HG03521 (cell line): ENCODE measurements around the gene SPATA46.

Experiments used
- ATAC-seq: cut with Tn5 transposase; IDR thresholded peaks from one replicate; pipeline ENCODE4 v1.9.1; 2021; ENCODE audit warnings: mild to moderate bottlenecking, moderate library complexity; ENCODE audit not compliant: unreplicated experiment

The SPATA46 gene

DNA sequence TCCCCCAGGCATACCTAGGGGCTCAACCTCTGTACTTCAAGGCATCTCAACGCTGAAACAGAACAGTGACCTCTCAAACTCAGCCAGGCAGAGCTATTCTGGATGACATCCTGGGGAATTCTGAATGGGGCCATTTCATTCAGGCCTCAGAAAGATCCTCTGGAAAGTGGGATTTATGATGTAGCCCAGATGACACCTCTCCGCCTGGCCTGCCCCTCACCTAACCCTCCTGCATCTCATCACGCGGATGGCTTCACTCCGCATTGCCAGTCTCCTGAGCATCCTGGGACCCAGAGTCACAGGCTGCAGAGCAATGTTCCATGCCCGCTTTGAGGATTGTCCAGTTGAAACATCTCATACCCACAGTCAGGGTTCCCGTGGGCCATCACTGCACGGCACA lies 1.2 kb downstream of the SPATA46 start:
- ATAC-seq: no peak

DNA sequence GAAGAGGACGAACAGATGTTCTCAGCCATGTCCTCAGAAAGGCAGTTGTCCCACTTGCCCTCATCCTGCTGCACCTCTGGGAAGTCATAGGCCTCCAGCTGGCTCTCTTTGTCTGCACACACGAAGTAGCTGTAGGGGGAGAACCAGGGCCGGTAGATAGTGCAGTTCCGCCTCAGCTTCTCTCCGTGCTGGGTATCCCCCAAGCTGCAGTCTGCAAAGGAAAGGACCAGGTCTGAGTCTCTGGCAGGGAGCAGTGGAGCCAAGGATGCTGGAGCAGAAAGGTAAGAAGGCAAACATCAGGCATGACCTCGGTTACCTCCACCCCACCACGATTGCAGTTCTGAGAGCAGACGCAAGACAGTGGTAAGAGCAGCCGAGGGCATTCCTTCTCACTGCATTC lies 2.2 kb downstream of the SPATA46 start:
- no peak for ATAC-seq

DNA sequence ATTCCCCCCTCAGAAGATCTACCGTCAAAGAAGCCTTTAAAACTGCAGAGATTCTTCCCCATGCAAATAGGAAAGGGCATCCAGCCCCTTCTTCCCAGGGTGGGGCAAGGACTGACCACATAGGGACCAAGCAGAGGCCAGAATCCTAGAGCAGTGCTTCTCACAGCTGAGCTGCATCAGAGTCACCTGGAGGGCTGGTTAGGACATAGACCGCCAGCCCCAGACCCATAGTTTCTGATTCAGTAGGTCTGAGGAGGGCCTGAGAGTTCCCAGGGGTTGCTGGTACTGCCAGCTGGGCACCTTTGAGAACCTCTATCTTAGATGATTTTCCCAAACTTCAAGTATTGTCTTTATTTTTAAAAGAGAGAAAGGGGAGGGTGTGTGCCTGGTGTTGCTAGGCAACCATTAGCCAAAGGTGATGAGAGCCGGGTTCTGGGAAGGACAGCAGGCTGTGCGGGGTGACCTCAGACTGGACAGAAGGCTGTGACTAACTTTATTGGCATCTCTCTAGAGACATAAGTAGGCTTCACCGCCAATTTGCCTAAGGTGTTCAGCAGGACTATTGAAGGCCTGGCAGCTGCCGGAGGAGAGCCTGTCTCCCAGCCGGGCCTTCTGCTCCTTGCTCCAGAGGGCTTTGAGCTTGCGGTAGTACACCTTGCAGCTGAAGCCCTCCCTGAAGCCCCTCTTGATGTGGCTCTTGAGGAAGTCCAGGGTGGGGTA lies 3.0 kb downstream of the SPATA46 start:
- no peak for ATAC-seq

DNA sequence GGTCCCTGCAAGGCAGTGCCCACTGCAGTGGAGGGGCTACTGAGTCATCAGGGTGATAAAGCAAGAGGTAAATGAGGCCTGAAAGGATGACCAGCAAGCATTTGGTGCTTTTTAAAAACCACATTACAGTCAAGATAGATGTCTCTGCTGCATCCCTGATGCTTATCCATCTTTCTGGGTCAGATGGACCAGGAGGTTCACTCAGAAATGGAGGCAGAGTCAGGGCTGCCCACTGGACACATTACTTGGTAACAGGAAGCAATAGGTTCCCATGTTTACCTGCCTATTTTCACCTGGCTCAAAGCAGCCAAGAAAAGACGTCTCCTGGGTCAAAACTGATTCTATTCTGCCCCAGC lies 3.6 kb downstream of the SPATA46 start:
- ATAC-seq: no peak

DNA sequence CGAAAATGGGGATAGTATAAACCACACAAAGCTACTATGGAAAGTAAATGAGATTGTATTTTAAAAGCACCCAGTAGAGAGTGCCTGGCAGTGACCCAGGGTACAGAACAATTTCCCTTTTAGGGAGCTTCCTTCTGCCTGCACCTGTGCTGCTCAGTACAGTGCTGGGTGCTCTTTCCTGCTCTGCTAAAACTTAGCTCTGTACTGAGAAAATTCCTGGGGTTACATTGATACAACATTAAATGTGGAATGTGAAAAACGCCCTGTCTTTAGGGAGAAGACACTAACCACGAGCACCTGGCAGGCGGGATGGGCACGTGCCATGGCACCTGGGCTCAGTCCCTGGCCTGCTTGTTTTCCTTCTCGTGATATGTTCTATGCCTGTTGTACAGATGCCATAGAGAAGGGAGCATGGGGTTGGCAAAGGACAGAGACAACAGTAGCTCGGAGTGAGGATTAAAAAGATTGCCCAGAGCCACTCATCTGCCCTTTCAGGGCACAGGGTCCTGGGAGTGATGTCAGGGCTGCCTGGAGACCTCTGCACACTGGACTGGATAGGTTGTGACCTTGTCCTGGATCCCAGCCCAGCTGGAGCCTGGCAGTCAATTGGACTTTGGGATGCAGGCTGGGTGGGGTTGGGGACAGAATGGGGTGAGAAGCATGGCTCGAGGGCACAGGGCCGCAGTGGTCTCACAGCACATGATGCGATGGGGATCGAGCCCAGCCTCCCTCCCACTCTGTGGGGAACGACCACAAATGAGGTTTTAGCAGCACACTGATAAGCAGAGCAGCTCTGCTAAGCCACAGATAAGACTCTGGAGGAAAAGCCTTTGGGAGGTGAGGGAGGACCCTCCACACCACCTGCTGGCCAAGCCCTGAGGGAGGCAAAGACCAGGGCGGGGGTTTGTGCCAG lies 4.2 kb downstream of the SPATA46 start:
- ATAC-seq: no peak

DNA sequence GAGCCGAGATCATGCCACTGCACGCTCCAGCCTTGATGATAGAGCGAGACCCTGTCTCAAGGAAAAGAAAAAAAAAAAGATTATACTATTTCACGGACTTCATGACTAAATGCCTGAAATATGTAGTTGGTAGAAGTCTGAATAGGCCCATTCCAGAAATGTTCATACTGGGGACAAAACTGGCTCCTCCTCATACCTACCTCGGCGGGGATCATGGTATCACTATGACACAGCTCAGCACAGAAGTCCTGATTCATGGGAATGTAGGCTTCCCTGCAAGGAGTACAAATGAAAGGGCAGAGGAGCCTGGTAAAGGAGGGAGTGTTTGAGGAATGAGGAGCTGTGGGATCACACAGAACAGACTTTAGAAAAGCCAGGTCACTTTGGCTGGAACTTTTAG lies 5.0 kb downstream of the SPATA46 start:
- ATAC-seq: no peak

DNA sequence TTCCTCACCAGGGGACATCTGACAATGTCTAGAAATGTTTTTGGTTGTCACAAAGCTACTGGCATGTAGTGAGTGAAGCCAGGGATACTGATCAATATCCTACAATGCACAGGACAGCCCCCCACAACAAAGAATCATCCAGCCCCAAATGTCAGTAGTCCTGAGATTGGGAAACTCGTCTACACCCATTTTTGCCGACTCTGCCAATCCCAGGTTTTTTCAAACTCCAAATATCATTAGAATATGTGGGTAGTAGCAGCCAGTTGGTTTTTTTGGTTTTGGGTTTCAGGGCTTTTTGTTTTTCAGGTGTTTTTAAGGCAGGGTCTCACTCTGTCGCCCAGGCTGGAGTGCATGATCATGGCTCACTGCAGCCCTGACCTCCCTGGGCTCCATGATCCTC lies 5.9 kb downstream of the SPATA46 start:
- no peak for ATAC-seq

DNA sequence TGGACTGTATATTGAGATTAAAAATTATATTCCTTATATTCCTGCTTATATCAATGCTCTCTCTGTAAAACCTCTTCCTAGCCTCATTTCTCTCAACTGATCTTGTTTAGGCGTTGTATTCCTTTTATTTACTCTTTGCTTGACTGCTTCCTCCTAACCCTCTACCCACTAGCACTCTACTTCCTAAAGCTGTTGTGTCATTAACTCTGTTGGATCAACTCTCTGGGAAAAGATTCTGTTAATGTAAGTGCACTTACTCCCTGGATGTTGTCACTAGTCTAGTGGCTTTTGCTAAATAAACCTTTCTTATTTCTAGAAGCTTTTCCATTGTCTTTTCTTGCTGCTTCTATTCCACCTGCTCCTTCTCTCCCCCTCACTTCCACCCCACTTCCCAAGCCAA lies 6.5 kb downstream of the SPATA46 start:
- ATAC-seq: no peak

DNA sequence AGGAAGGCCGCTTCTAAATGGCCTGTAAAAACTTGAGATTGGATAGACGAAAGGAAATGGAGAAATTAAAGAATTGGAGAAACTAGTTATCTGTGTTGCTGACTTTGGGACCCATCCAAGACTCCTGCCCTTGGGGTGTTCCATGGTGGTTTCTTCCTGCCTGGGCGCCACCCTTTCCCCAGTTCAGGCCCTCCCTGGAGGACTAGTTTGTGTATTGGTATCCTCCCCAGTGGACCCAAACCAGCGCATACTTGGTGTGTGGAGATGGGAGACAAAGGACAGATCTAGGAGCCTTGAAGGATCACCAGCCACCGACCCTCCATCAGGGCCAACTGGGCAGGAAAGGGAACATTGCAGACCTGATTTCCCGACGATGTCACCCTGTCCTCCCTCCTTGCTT lies 7.1 kb downstream of the SPATA46 start:
- ATAC-seq: no peak

DNA sequence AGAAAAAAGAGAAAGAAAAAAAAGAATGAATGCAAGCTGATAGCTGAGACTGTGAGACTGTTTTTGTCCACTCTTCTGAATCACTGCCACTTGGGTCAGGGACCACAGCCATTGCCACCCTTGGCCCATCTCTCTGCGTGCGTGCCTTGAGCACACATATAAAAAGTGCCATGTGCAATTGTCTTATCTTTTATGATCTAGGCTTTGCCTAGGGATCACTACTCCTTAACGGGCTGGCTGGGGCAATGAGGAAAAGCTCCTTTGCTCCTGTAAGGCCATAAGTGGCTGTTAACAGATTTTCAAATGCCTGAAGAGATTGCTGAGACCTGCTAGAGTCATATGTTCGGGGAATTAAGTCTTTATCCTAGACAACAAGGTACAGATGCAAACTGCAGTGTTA lies 8.2 kb downstream of the SPATA46 start:
- ATAC-seq: no peak

DNA sequence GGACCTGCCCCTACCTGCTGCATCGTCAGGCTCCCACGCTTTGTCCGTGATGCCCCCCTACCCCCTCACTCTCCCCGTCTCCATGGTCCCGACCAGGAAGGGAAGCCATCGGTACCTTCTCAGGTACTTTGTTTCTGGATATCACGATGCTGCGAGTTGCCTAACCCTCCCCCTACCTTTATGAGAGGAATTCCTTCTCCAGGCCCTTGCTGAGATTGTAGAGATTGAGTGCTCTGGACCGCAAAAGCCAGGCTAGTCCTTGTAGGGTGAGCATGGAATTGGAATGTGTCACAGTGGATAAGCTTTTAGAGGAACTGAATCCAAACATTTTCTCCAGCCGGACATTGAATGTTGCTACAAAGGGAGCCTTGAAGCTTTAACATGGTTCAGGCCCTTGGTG lies 8.9 kb downstream of the SPATA46 start:
- ATAC-seq: no peak

DNA sequence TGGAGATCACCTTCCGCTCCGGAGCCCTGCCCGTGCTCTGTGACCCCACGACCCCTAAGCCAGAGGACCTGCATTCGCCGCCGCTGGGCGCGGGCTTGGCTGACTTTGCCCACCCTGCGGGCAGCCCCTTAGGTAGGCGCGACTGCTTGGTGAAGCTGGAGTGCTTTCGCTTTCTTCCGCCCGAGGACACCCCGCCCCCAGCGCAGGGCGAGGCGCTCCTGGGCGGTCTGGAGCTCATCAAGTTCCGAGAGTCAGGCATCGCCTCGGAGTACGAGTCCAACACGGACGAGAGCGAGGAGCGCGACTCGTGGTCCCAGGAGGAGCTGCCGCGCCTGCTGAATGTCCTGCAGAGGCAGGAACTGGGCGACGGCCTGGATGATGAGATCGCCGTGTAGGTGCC lies 9.6 kb downstream of the SPATA46 start:
- ATAC-seq: no peak

DNA sequence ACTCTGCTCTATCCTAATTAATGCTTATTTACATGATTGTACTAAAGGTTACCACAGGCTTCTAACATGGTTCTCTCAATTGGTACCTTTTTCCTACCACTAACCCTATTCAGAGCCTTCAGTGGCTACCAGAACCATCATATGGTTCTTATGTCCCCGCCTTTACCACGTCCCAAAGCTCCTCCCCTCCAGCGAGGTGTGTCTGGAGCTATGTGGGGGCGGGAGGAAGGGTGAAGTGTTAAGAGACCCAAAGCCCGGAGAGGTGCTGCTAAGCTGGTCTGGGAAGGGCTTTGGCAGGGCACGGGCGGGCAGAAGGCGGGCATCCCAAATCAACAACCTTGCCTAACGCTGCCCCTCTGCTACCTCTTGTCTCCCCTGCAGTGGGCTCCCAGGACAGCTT lies 10.0 kb downstream of the SPATA46 start:
- no peak for ATAC-seq

DNA sequence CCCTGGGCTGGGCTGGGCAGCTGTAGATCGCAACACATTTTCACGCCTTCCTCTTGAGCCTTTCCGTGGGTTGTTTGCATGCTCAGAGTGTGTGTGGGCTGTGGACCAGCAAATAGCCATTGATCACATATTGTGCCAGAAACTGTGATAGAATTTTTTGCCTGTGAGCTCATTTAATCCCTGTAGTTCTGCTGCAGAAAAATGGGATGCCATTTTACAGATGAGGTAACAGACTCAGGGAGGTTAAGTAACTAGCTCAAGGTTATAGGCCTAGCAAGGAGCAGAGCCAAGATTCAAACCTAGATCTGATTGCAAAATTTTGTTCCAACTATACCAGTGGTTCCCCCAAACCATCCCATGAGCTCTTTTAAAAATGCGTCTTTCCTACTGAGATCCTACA lies 10.5 kb downstream of the SPATA46 start:
- ATAC-seq: no peak

DNA sequence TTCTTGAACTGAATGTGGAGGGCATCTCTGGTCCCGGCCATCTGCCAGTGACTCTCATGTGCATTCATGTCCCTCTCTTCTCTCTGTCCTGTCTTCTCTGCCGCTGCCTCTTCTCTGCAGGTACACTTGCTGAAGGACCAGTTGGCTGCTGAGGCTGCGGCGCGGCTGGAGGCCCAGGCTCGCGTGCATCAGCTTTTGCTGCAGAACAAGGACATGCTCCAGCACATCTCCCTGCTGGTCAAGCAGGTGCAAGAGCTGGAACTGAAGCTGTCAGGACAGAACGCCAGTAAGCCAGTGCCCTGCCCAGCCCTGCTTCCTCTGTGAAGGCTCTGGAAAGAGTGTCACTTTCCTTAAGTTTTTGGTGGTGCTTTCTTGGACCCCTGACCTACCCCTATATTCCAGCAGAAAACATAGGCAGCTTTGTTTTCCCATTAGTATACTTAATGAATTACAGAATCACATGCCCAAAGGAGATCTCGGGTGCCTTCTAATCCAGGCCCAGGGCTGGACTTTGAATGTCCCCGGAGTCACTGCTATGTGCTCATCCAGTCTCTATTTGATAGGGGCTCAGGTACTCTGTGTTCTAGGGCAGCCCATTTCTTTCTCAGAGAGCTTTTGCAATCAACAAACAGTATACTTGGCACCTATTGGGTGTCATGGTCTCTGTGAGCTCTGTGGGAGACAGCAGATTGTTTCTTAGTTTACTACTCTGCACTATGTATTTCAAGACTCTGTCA lies 11.2 kb downstream of the SPATA46 start:
- no peak for ATAC-seq

DNA sequence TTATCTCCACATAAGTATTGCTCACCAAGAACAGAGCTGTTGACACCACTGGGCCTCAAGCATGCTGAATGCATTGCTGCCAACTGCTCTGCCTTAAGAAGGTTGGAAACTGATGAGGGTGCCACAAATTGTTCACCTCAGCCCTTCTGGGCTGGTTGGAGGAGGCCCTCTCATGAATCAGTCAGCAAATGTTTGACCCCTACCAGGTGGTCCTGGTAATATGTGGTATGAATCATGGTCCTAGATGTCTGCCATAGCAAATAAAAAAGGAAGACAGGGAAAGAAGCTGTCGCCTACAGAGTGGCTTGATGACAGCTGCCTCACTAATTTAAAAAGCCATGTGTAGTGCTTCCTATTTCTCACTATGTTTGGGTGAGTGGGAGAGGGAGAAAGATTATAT lies 12.2 kb downstream of the SPATA46 start:
- no peak for ATAC-seq

DNA sequence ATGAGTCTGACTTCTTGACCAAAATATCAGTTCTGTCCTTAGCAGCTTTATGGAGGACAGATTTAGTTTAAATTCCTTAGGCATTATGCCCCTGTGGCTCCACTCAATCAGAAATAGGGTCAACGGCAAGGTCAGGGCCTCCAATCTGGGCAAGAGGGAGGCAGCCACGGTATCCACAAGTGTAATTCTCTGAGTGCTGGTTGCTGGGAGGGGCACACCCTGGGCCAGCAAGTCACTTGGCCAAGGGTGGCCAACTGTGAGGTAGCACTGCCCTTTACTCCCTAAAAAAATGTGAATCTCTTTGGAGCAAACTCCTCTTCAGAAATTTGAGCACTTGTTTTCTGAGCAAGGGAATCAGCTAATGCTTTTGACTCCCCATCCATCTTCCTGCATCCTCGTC lies 12.8 kb downstream of the SPATA46 start:
- ATAC-seq: no peak

DNA sequence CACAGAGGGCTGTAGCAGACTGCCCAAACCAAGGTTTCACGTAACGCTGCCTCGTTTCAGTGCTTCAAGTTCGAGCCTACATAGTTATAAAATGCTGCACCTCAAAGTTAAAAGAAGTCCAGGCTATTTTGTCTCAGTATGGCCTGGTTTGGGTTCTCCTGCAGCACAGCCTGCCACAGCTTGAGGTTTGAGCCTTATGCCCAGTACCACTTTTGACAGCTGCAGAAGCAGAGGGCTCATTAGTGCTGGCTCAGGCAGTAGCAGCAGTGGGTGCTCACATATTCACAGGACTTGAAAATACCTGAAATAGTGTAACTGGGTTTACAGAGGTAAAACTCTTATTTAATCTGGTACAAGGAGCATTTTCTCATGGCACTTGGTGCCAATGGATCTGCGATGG lies 15.3 kb downstream of the SPATA46 start:
- ATAC-seq: no peak

DNA sequence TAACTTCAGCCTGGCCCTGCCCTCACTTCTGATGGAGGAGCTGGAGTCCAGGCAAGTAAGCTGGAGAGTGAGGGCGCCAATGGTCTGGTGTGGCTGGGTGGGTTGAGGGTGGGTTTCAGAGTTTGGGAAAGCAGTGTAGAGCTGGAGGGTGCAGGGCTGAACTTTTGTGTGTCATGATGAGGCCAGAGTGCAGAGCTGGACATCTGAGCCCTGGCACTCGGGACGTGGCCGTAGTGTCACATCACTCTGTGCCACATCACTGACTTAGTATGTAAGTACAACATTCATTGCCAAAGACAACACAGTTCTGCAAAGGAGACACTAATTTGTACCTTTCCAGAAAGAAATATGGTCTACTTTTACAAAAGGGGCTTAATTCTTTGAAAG lies 15.8 kb downstream of the SPATA46 start:
- no peak for ATAC-seq

DNA sequence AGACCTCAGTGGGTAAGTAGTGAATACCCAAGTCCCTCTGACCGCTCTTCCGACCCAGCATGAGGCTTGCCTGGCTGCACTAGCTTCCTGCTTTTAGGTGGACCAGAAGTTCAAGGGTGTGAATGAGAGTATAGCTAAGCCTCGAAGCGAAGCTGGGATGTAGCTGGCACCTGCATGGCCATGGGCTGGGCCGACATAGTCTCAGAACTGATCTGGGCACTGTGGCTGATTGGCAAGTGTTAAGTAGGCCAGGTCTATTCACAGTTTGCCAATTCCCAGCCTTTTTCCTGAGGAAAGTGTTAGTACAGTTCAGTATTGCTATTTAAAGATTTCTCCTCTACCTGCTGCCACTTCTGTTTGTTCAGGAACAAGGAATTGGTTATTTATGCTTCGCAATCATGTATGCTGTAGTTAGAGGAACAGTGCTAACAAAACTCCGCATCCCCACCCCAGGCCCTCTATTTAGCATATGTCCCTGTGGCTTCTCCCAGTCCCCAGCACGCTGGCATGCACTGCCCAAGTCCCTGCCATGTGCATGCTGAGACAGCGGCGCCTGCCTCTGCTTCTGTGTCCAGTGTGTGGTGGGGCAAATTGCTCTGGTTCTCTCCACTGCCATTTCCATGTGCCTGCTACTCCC lies 16.3 kb downstream of the SPATA46 start:
- no peak for ATAC-seq

DNA sequence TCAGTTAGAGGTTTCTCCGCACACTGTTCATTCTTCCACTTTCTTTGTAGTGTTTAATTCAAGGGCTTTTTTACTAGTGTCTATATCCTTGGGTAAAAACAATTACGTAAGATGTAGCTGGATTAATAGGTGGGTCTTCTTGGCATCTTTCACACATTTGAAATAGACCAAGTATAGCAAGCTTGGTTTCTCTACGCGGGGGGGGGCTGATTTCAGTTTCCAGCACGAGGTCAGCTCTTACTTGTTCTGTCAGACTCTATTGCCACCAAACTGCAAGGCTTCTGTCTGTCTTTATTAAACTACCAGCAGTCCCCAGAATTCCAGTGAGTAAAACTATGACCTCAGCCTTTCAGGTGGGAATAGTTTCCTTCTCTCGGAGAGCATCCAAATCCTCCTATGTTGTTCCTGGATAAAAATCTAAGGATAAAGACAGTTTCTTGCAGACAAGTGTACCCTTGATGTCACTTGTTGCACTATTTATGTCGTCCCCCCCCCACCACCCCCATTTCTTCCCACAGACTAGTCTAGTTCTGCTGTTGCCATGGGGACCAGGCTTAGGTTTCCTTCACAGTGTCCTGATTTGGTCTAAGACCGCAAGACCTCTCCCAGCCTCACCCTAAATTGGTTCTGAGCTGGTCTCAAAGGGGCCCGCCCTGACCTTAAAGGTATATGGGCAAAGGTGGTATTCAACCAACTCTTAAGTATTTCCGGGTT lies 17.0 kb downstream of the SPATA46 start:
- ATAC-seq: no peak
